Uterus (tissue), 2 donors: ENCODE data around the gene FAM110D.
A peak's percentile ranks its signal among the peaks of the same experiment; 100 is the strongest.

Experiments used
- POLR2A ChIP-seq, 2 donors: fragments of 450-650 bp; IDR thresholded peaks; one replicate each; pipeline ENCODE4 v1.6.1; 2016; ENCODE audit warnings: antibody characterized with exemption in 2 of 2, mild to moderate bottlenecking in 1 of 2, moderate library complexity in 1 of 2
- TF ChIP-seq, protein P1 (sequence below), 4 experiments: fragments of 200-600 bp in 2 of 4; fragments of 450-650 bp in 2 of 4; sonication (generic) in 2 of 4; IDR thresholded peaks; one replicate each; pipeline ENCODE4 v1.5.1; 2016 to 2019; ENCODE audit warnings: antibody characterized with exemption in 4 of 4, mild to moderate bottlenecking in 2 of 4, moderate library complexity in 1 of 4

DNA sequence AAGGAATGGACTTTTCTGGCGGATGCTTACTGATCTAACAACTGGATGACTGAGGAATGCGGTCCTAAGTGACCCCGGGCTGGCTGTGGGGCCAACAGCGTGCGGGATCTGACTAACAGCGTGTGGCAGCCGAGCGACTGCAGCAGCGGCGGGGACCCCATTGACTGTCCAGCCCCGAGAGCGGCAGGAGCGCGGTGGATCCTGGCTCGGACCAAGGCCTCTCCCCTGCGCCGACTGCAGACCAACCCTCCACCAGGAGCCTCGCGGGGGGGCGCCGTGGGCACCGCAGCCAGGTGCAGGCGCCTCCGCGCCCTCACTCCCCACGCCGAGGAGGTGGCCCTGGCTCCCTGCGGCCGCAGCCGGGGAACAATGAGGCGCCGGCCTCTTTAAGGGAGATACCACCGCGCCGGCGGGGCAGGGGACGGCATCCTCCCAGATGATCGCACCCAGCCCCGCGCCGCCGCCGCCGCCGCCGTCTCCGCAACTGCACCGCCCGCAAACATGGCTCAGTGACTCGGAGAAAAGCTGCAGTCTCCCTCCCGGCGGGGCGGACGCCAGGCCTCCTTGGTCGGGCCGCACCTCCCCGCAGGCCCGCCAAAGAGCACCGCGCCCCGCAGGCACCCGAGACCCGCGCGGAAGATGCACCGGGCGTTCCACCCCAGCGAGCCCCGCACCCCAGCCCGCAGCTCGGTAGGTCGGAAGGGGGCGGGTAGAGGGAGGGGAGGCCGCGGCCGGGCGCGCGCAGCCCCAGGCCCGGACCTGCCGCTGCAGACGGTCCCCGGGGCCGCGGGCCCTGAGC lies 47.9 kb upstream of the FAM110D start:
- TF ChIP-seq, protein P1, sequence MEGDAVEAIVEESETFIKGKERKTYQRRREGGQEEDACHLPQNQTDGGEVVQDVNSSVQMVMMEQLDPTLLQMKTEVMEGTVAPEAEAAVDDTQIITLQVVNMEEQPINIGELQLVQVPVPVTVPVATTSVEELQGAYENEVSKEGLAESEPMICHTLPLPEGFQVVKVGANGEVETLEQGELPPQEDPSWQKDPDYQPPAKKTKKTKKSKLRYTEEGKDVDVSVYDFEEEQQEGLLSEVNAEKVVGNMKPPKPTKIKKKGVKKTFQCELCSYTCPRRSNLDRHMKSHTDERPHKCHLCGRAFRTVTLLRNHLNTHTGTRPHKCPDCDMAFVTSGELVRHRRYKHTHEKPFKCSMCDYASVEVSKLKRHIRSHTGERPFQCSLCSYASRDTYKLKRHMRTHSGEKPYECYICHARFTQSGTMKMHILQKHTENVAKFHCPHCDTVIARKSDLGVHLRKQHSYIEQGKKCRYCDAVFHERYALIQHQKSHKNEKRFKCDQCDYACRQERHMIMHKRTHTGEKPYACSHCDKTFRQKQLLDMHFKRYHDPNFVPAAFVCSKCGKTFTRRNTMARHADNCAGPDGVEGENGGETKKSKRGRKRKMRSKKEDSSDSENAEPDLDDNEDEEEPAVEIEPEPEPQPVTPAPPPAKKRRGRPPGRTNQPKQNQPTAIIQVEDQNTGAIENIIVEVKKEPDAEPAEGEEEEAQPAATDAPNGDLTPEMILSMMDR (IDR thresholded peaks at IDR 0.05), result peak in 1 of 4 experiments; percentile 3
- no peak for TF ChIP-seq POLR2A (IDR thresholded peaks at IDR 0.05)
